Hindlimb muscle (tissue), 1 donor: ENCODE results near the gene HTR6. TPM values are rescaled to one million over a fixed set of nuclear protein-coding genes. Genes with fewer than 3 reads are reported as not detected.
"Not testable (repeated sequence)": the region's sequence is repeated elsewhere in the genome, so short reads cannot be mapped to it uniquely, and the experiment has no call there.

Experiments used
- DNase-seq: peaks from one replicate; pipeline ENCODE4 v3.0.0-alpha.2; 2013
- polyA plus RNA-seq: library from polyadenylated mRNA; unstranded; fragments of 120-200 nt; gene quantifications from one replicate; pipeline ENCODE4 v1.2.1, GENCODE V29; 2013; ENCODE audit not compliant: insufficient read length

The HTR6 gene
- polyA plus RNA-seq, result not detected

- no peak for DNase-seq
Observed at GRCh38 chr1:19664453-19665185, at the start of gene HTR6. Gene HTR6 (plus strand): TSS chr1:19664875. CDS start chr1:19665754, 879 bp downstream.

DNA sequence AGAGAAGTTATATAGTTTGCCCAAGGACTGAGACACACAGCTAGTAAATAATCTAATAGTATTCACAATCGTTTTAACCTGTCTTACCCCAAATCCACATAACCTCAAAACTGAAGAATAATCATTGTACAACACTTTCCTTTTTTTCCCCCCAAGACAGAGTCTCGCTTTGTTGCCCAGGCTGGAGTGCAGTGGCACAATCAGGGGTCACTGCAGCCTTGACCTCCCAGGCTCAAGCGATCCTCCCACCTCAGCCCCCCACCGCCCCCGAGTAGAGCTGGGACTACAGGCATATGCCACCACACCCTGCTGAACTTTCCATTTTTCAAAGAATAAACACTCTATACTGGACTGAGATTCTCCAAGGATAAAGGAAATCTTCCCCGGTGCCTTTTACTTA is 49.2 kb upstream of the HTR6 start:
- no peak for DNase-seq

GRCh38 chr1:19616489-19616888 is 48.2 kb upstream of the HTR6 start:
- DNase-seq, result no peak

DNA sequence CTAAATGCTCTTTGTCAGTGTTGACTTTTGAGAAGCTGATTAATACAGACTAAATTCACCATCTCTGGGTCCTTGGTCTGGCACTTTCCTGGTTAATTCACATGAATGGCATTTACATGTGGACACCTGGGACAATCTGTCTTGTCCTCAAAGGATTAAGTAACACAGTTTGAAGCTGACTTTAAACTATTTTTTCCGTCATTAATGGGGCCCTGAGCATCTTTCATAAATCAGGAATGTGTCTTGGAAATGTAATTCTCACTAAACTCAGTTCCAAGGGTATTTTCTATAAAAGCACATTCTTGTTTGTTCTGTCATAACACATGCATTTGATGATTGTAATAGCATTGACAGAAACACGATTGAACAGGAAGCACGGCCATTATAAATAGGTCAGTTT is 47.3 kb upstream of the HTR6 start:
- no peak for DNase-seq

- DNase-seq, result no peak
Observed at GRCh38 chr1:19618428-19618827, 46.2 kb upstream of the HTR6 start.

DNA sequence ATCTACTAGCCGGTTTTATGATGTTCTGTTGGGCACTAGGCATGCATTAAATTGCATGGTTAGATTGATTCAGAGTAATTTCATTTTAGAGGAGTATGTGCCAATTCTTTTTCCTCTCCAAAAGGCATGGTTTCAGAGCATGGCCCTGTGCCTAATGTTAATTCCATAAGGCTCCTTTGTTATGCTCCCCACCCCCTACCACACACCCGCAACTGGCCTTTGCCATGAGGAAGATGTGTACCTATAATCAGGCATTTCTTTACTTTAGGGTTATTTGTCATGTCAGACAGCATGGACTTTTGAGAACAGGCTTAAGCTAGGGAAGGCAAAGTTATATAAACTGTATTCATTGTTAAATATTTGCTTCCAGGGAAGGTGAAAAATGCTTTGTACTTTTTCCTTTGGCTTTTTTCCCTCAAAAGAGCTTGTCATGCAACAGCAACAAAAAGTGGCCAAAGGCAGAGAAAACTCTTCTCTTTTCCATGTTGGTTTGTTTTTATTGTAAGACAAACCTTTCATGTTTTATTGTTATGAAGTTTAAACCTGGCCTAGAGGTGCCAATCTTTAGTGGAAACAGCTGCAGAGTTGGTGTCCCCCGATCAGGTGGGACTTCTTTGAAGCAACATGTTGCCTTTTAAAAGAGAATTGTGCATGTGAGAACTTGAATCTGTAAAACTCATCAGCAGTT is 44.8 kb upstream of the HTR6 start:
- DNase-seq, result no peak

DNA sequence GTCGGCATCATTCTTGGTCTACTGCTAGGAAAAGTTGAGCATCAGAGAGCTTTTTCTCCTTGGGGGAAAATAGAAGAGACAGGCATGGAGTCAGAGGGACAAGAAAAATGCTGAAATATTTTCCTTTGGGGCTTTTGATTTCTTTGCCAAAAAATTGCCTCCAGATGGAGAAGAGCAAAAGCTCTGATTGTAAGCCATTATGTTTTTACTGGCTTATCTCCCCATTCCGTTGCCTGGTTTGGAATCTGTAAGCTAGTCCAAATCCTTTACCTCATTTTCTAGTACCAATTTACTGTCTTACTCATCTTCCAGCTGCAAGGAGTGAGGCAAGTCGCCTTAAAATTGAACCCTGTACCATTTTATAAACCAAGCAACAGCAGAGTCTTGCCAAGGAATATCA is 43.9 kb upstream of the HTR6 start:
- no peak for DNase-seq

DNA sequence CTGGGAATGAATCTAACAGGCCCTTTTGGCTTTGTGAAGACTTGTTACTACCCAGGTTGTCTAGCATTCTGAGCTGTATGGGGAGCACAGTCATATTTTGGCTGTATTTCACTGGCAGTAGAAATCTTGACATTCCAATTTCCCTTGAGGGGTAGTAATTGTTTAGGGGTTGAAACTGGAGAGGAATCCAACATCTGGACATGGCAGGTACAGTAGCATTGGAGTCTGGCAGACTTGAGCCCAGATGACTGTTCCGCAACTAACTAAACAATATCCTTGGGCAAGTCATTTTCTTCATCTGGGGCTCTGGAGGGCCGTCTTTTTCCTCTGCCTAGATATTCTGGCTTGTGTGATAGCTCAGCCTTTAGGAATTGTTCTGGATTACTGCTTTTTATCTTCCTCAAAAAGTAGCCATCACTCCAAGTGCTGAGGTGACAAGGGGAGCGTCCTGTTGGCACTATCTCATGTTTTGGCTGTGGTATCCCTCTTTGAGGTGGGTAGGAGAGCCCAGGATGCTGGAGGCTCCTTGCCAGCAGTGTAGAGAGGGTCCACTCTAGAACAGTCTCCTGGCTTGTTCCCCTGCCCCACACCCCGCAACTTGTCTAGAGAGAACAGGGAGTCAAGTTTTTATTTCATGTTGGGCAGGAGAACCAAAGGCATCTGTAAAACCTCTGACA is 43.3 kb upstream of the HTR6 start:
- DNase-seq, result no peak

GRCh38 chr1:19622204-19622603 is 42.5 kb upstream of the HTR6 start:
- DNase-seq, result no peak

DNA sequence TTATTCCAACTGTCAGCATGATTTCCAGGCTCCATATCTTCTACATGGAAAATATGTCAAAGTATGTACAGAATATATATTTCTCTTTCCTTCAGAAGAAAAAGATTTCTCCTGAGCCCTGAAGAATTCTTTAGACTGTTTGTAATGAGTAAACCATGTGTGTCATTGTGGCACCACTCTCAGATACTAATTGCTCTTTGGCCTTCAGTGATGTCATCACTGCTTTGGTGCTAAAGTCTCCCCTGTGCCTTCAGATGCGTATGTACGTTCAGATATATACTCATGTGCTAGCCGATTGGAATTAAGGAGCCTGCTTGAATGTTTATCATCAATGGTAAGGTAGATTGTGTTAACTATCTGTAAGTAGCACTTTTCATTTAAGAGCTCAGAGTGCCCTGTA is 41.2 kb upstream of the HTR6 start:
- DNase-seq, result no peak

- no peak for DNase-seq
Observed at GRCh38 chr1:19625291-19625937, 39.3 kb upstream of the HTR6 start.

DNA sequence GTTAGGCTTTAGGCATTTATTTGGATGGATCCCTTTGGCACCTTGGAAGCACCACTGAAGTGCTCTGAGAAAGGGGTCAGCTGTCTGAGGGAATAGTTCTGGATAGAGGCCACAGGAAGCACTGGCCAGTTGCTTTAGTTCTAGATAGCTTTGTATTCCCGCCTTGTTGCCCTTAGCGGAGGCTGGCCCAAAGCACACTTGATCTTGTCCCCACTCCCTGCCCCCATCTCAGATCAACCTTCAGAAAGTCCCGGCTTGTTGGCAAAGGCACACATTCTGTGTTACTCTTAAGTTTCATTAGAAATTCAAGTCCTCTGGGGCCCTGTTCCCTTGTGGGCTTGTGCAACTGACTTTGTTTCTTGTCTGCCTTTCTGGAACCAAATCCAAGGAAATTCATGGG is 35.8 kb upstream of the HTR6 start:
- DNase-seq, result no peak

DNA sequence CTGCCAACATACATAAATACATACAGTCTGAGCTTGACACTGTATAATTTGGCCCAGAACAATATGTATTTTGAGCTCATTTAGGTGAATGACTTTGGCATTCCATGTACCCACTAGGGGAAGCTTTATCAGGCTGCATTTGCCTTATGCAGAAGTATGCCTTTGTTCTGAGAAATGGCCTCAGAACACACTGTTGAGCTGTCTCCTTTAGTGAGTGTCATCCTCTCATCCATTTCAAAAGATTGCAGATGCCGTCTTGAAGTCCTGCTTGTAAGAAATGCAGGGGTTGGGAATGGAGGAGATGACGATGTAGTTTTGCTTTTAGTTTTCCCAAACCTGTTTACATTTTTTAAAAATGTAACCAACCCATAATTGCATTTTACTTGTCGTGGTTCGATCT is 35.3 kb upstream of the HTR6 start:
- no peak for DNase-seq

- not testable (repeated sequence) for DNase-seq
Observed at GRCh38 chr1:19630192-19630591, 34.5 kb upstream of the HTR6 start.

- DNase-seq, result no peak
Observed at GRCh38 chr1:19630720-19631395, 33.8 kb upstream of the HTR6 start.

- DNase-seq, result no peak
Observed at GRCh38 chr1:19632211-19632610, 32.5 kb upstream of the HTR6 start.

DNA sequence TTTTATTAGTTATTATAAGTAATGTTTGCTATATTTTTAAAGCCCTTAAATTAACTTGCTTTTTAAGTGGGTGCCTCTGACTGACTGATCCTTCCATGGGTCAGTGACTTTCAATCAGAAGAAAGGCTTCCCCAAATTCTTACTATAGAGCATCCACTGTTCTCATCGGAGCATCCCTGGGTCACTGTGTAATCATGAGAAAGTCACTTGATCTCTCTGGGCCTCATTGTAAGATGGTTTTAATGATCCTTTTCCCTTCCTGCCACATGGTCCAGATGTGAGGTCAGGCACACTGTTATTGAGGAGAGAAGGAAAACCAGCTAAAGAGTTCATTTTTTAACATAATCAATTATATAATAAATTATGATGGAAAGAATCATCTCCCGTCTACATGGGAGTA is 31.6 kb upstream of the HTR6 start:
- no peak for DNase-seq

DNA sequence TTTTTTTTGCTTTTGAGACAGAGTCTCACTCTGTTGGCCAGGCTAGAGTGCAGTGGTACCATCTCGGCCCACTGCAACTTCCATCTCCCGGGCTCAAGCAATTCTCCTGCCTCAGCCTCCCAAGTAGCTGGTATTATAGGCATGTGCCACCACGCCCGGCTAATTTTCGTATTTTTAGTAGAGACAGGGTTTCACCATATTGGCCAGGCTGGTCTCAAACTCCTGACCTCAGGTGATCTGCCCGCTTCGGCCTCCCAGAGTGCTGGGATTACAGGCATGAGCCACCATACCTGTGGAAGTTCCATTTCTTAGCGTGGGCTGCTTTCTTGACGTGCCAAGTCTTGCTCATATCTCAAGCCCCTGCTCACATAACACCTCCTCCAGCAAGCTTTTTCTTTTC is 29.6 kb upstream of the HTR6 start:
- not testable (repeated sequence) for DNase-seq

DNA sequence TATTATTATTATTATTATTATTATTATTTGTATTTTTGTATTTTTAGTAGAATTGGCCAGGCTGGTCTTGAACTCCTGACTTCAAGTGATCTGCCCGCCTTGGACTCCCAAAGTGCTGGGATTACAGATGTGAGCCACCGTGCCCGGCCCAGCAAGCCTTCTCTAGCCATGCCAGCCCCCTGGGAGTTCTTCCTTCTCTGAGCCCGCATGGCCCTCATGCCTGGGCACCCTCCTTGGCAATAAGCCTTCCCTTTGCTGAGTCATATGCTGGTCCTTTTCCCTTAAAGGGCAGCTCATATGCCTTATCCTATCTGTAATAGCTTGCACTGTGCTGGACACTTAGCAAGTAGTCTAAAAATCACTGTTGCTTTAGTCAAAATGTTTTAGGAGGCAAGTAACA is 29.0 kb upstream of the HTR6 start:
- DNase-seq, result no peak

- DNase-seq, result no peak
Observed at GRCh38 chr1:19636065-19636464, 28.6 kb upstream of the HTR6 start.

DNA sequence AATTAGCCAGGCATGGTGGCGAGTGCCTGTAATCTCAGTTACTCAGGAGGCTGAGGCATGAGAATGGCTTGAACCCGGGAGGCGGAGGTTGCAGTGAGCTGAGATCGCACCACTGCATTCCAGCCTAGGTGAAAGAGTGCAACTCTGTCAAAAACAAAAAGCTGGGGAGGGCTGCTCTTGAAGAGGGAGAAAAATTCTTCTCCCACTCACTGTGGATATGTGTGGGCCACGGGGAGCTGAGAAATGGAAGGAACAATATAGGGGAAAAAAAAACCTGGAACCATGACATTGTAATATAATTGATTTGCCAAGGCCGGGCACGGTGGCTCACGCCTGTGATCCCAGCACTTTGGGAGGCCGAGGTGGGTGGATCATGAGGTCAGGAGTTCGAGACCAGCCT is 27.9 kb upstream of the HTR6 start:
- DNase-seq, result not testable (repeated sequence)

- no peak for DNase-seq
Observed at GRCh38 chr1:19637606-19638005, 27.1 kb upstream of the HTR6 start.

DNA sequence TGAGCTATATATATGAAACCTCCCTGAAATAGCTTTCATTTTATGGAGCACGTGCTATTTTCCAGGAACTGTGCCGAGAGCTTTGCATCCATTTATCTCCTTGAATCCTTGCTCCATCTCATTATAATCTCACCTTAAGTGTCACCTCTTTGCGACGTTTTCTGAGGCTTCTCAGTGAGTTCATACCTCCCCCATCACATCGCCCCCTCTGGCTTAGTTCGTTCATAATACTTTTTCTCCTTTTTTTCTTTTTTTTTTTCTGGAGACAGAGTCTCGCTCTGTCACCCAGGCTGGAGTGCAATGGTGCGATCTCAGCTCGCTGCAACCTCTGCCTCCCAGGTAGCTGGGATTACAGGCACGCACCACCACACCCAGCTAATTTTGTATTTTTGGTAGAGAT is 25.4 kb upstream of the HTR6 start:
- DNase-seq, result not testable (repeated sequence)
